ENCODE measurements around the gene CYP2W1.

DNA sequence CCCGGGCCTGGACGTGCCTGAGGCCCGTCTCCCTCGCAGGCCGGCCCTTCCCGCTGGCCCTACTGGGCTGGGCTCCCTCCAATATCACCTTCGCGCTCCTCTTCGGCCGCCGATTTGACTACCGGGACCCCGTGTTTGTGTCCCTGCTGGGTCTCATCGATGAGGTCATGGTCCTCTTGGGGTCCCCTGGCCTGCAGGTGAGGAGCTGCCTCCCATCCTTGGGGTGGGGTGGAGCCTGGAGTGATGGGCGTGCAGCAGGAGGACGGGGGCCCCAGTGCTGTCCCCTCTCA is 2.1 kb downstream of the CYP2W1 start:
- no peak for TF ChIP-seq CTCF (conservative IDR thresholded peaks at IDR 0.05)
- TF ChIP-seq EZH2 (IDR thresholded peaks at IDR 0.05; ENCODE audit: low read depth) = no peak

Data from PC-9 (cell line).